WTC11 (cell line): ENCODE data around the gene GPC5. TPM values are rescaled to one million over a fixed set of nuclear protein-coding genes. Genes with fewer than 3 reads are reported as not detected.
"Not testable (repeated sequence)": the region's sequence is repeated elsewhere in the genome, so short reads cannot be mapped to it uniquely, and the experiment has no call there.

Source experiments
- ATAC-seq: fragments of 200-7000 bp; cut with Tn5 transposase; 2 replicates; pipeline ENCODE4 v1.10.0; 2021; ENCODE audit warnings: mild to moderate bottlenecking, moderate library complexity
- CTCF ChIA-PET: fragments of 300-600 bp; sonication (Branson Sonifier 250); formaldehyde crosslinking; loops from one replicate; lab custom pipeline; 2021; ENCODE audit warnings: antibody characterized with exemption; lab: Charles Lee
- POLR2A ChIA-PET: fragments of 350-600 bp; sonication (Branson Sonifier 250); formaldehyde crosslinking; loops from one replicate; lab custom pipeline; 2021; ENCODE audit warnings: antibody characterized with exemption; lab: Charles Lee
- DNase-seq: peaks from one replicate; pipeline ENCODE4 v3.0.0; 2021; ENCODE audit warnings: low spot score
- H3K27ac Mint-ChIP-seq: 2 replicates; pipeline ENCODE4 v1.8.0; 2021; ENCODE audit warnings: mixed read lengths
- H3K27me3 Mint-ChIP-seq: 2 replicates; pipeline ENCODE4 v1.8.0; 2021; ENCODE audit warnings: low read depth, mild to moderate bottlenecking, moderate library complexity, mixed read lengths
- H3K36me3 Mint-ChIP-seq: 2 replicates; pipeline ENCODE4 v1.8.0; 2021; ENCODE audit warnings: mixed read lengths
- H3K4me1 Mint-ChIP-seq: 2 replicates; pipeline ENCODE4 v1.8.0; 2022; ENCODE audit warnings: mixed read lengths
- H3K4me3 Mint-ChIP-seq: 2 replicates; pipeline ENCODE4 v1.8.0; 2021; ENCODE audit warnings: mild to moderate bottlenecking, moderate library complexity, mixed read lengths
- H3K9me3 Mint-ChIP-seq: 2 replicates; pipeline ENCODE4 v1.8.0; 2021; ENCODE audit warnings: mixed read lengths
- ETV6 ChIP-seq: sonication (generic); formaldehyde crosslinking; IDR thresholded peaks from 2 replicates; pipeline ENCODE4 v1.8.1; 2022; ENCODE audit warnings: mild to moderate bottlenecking, missing genetic modification reagents
- FOXK1 ChIP-seq: sonication (generic); formaldehyde crosslinking; IDR thresholded peaks from 2 replicates; pipeline ENCODE4 v1.8.0; 2022; ENCODE audit warnings: mild to moderate bottlenecking, moderate library complexity, missing genetic modification reagents
- GTF2I ChIP-seq: fragments of 250-450 bp; sonication (Bioruptor Pico); conservative IDR thresholded peaks from 2 replicates; pipeline ENCODE4 v1.4.0; 2021; ENCODE audit warnings: mild to moderate bottlenecking
- HMGA2 ChIP-seq: fragments of 250-450 bp; sonication (Bioruptor Pico); IDR thresholded peaks from 2 replicates; pipeline ENCODE4 v1.4.0; 2021; ENCODE audit warnings: mild to moderate bottlenecking, moderate library complexity
- NFATC4 ChIP-seq: fragments of 250-450 bp; sonication (Bioruptor Pico); IDR thresholded peaks from 2 replicates; pipeline ENCODE4 v1.9.0; 2021; ENCODE audit warnings: mild to moderate bottlenecking
- NFE2L1 ChIP-seq: sonication (generic); formaldehyde crosslinking; IDR thresholded peaks from 2 replicates; pipeline ENCODE4 v1.8.1; 2023; ENCODE audit warnings: missing genetic modification reagents
- OVOL2 ChIP-seq: fragments of 250-450 bp; sonication (Bioruptor Pico); IDR thresholded peaks from 2 replicates; pipeline ENCODE4 v1.9.0; 2021; ENCODE audit warnings: mild to moderate bottlenecking, borderline replicate concordance
- TCF7 ChIP-seq: sonication (generic); formaldehyde crosslinking; IDR thresholded peaks from 2 replicates; pipeline ENCODE4 v1.8.0; 2022; ENCODE audit warnings: mild to moderate bottlenecking, low read depth, missing genetic modification reagents, moderate library complexity
- ZNF219 ChIP-seq: sonication (generic); formaldehyde crosslinking; IDR thresholded peaks from 2 replicates; pipeline ENCODE4 v1.8.0; 2023; ENCODE audit warnings: missing genetic modification reagents, mild to moderate bottlenecking, borderline replicate concordance
- ZNF232 ChIP-seq: sonication (generic); formaldehyde crosslinking; IDR thresholded peaks from 2 replicates; pipeline ENCODE4 v1.8.0; 2022; ENCODE audit warnings: mild to moderate bottlenecking, missing genetic modification reagents
- ZNF671 ChIP-seq: fragments of 250-450 bp; sonication (Bioruptor Pico); IDR thresholded peaks from 2 replicates; pipeline ENCODE4 v1.8.0; 2021; ENCODE audit warnings: mild to moderate bottlenecking
- total RNA-seq: library from RNA; stranded (reverse); gene quantifications from 3 replicates; pipeline ENCODE4 v1.2.3, GENCODE V29; 2021
- TF ChIP-seq, protein P1 (sequence below): sonication (generic); formaldehyde crosslinking; IDR thresholded peaks from 2 replicates; pipeline ENCODE4 v1.8.0; 2022; ENCODE audit warnings: mild to moderate bottlenecking, missing genetic modification reagents
- TF ChIP-seq, protein P2 (sequence below): fragments of 200-600 bp; IDR thresholded peaks from 2 replicates; pipeline ENCODE4 v1.8.0; 2022; ENCODE audit warnings: antibody characterized with exemption
- TF ChIP-seq, protein P3 (sequence below): sonication (generic); formaldehyde crosslinking; conservative IDR thresholded peaks from 2 replicates; pipeline ENCODE4 v1.8.1; 2023; ENCODE audit warnings: mild to moderate bottlenecking, low read depth, missing genetic modification reagents, moderate library complexity

GPC5 gene
- total RNA-seq, 1 experiment from 2014 or later = 0.46 TPM

DNA sequence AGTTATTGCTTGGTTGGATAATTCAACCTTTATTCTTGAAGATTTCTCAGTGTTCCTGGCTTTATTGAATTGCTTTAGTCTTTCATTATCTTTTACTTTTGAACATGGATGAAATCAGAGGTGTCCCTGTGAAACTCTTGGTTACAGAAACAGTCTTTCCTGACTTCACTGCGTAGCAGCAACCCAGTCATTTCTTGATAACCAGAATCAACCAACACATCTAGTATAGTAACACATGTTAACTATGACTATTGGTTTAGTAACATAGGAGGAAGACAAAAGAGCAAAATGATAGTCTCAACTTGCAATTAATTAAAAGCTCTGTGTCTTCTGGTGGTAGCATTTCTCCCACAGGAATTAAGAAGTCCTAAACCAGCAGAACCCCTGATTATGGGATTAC lies 393.6 kb downstream of the GPC5 start (continued):
- TF ChIP-seq TCF7 (no peak), ZNF671 (CRISPR knock-in tag) (no peak), ETV6 (CRISPR knock-in tag) (no peak), FOXK1 (no peak), NFATC4 (CRISPR knock-in tag) (no peak), HMGA2 (CRISPR knock-in tag) (no peak), ZNF232 (CRISPR knock-in tag) (no peak), OVOL2 (no peak)
- TF ChIP-seq, protein P1, sequence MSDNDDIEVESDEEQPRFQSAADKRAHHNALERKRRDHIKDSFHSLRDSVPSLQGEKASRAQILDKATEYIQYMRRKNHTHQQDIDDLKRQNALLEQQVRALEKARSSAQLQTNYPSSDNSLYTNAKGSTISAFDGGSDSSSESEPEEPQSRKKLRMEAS (CRISPR knock-in tag) = no peak

DNA sequence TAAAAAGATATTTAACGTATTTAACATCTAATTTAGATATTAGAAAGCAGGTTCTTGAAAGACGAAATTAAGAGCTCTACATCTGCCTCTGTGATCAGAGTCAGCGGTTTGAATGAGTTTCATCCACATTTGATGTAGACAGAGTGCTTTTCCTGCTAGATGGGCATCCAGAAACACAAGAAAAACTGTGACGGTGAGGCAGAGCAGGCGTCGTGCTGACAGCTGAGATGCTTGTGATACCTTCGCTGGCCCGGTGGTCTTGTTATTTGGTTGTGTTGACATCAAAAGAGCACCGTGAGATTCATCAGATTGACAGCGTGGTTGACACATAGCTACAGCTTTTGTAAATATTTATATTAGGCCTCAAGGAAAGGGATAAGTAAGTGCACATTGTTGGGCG lies 399.1 kb downstream of the GPC5 start:
- POLR2A ChIA-PET = no interaction called here
- TF ChIP-seq NFE2L1 (no peak), GTF2I (no peak)
- TF ChIP-seq, protein P2, sequence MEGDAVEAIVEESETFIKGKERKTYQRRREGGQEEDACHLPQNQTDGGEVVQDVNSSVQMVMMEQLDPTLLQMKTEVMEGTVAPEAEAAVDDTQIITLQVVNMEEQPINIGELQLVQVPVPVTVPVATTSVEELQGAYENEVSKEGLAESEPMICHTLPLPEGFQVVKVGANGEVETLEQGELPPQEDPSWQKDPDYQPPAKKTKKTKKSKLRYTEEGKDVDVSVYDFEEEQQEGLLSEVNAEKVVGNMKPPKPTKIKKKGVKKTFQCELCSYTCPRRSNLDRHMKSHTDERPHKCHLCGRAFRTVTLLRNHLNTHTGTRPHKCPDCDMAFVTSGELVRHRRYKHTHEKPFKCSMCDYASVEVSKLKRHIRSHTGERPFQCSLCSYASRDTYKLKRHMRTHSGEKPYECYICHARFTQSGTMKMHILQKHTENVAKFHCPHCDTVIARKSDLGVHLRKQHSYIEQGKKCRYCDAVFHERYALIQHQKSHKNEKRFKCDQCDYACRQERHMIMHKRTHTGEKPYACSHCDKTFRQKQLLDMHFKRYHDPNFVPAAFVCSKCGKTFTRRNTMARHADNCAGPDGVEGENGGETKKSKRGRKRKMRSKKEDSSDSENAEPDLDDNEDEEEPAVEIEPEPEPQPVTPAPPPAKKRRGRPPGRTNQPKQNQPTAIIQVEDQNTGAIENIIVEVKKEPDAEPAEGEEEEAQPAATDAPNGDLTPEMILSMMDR = no peak
- TF ChIP-seq, protein P3, sequence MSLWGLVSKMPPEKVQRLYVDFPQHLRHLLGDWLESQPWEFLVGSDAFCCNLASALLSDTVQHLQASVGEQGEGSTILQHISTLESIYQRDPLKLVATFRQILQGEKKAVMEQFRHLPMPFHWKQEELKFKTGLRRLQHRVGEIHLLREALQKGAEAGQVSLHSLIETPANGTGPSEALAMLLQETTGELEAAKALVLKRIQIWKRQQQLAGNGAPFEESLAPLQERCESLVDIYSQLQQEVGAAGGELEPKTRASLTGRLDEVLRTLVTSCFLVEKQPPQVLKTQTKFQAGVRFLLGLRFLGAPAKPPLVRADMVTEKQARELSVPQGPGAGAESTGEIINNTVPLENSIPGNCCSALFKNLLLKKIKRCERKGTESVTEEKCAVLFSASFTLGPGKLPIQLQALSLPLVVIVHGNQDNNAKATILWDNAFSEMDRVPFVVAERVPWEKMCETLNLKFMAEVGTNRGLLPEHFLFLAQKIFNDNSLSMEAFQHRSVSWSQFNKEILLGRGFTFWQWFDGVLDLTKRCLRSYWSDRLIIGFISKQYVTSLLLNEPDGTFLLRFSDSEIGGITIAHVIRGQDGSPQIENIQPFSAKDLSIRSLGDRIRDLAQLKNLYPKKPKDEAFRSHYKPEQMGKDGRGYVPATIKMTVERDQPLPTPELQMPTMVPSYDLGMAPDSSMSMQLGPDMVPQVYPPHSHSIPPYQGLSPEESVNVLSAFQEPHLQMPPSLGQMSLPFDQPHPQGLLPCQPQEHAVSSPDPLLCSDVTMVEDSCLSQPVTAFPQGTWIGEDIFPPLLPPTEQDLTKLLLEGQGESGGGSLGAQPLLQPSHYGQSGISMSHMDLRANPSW (CRISPR knock-in tag) = no peak
- Mint-ChIP-seq H3K36me3 (no peaks in the 10 kb centered on the region; the same call in 1 of the 2 replicates), H3K4me3 (no peak overlapping the region), H3K9me3 (peaks cover 32% of the 10 kb centered on the region), H3K4me1 (no peaks in the 10 kb centered on the region), H3K27me3 (no peaks in the 10 kb centered on the region), H3K27ac (no peak overlapping the region)
- DNase-seq (no peak), ATAC-seq (no peak)
- CTCF ChIA-PET = no interaction called here

DNA sequence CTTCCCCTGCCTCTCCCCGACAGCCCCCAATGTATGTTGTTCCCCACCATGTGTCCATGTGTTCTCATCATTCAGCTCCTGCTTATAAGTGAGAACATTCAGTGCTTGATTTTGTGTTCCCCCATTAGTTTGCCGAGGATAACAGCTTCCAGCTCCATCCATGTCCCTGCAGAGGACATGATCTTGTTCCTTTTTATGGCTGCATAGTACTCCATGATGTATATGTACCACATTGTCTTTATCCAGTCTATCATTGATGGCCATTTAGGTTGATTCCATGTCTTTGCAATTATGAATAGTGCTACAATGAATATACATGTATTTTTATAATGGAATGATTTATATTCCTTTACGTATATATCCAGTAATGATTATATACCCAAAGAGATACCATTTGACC lies 399.9 kb downstream of the GPC5 start:
- ATAC-seq, H3K4me1 Mint-ChIP-seq, POLR2A ChIA-PET, CTCF ChIA-PET, H3K36me3 Mint-ChIP-seq, H3K27me3 Mint-ChIP-seq, H3K4me3 Mint-ChIP-seq, DNase-seq, H3K27ac Mint-ChIP-seq: not testable (repeated sequence)
- peaks cover 27% of the 10 kb centered on the region for H3K9me3 Mint-ChIP-seq

DNA sequence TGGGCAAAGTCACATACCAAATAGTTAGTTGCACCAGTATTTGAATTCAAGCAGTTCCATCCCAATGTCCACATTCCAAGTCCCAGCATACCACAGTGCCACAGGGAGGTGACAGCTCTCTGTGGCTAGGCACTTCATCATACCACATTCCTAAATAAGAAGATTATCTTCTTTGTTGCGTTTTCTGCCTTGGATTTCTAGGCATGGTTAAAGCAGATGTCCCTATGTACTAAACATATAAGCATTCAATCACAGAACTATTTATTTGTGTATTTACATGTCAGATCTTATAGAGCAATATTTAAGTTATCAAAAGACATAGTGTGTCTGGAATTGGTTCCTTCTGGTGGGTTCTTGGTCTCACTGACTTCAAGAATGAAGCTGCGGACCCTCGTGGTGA lies 403.4 kb downstream of the GPC5 start:
- peaks cover 19% of the 10 kb centered on the region for H3K9me3 Mint-ChIP-seq
- not testable (repeated sequence) for H3K27me3 Mint-ChIP-seq

DNA sequence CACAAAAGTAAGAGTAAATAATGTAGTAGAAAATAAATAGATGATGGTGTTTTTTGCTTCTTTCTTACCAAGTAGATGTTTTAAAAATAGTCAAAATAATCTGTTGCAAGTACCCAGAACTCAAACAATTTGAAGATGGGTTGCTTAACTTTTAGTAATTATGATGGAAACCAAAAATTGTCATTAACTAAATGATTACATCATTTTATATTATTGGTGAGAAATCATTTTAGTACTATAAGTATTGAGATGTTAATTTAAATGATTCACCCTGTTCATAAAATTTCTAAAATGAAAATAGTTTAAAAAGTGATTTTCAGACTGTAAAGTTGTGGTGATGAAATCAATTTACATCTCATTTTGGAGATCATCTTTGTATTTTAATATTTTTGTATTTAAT lies 404.5 kb downstream of the GPC5 start:
- no peak overlapping the region for H3K4me3 Mint-ChIP-seq
- CTCF ChIA-PET = no interaction called here
- TF ChIP-seq NFE2L1 = no peak
- no peak for TF ChIP-seq ZNF219 (CRISPR knock-in tag)
- TF ChIP-seq, all 79 proteins: peak for 0
- H3K27me3 Mint-ChIP-seq = no peaks in the 10 kb centered on the region
- H3K27ac Mint-ChIP-seq = no peak overlapping the region
- H3K36me3 Mint-ChIP-seq = no peaks in the 10 kb centered on the region; the same call in 1 of the 2 replicates
- DNase-seq = no peak
- H3K9me3 Mint-ChIP-seq = peaks cover 16% of the 10 kb centered on the region
- no peak for ATAC-seq
- POLR2A ChIA-PET = no interaction called here
- H3K4me1 Mint-ChIP-seq = peaks cover 29% of the 10 kb centered on the region

More for the DNA sequence above, 403.4 kb downstream of the GPC5 start:
- ATAC-seq, POLR2A ChIA-PET, CTCF ChIA-PET, H3K4me3 Mint-ChIP-seq, H3K27ac Mint-ChIP-seq, DNase-seq, H3K36me3 Mint-ChIP-seq: not testable (repeated sequence)
- H3K4me1 Mint-ChIP-seq = peaks cover 19% of the 10 kb centered on the region
